RWPE1 (cell line): ENCODE measurements around the gene PLPP7.
"Not testable (repeated sequence)": the region's sequence is repeated elsewhere in the genome, so short reads cannot be mapped to it uniquely, and the experiment has no call there.

Experiments used
- CTCF ChIA-PET: fragments of 350-600 bp; sonication (Branson Sonifier 250); formaldehyde crosslinking; extraction: SDS; loops from one replicate; lab custom pipeline; 2021; lab: Yijun Ruan, JAX
- POLR2A ChIA-PET: fragments of 400-600 bp; formaldehyde crosslinking; extraction: SDS; loops from one replicate; lab custom pipeline; 2020; ENCODE audit warnings: antibody characterized with exemption; ENCODE audit not compliant: low non-redundant PET; lab: Yijun Ruan, JAX
- DNase-seq: peaks from one replicate; pipeline ENCODE4 v3.0.0; 2012; ENCODE audit warnings: low spot score
- H3K27ac ChIP-seq: fragments of 450-650 bp; 2 replicates; pipeline ENCODE4 v1.5.1; 2017
- CTCF ChIP-seq: fragments of 450-650 bp; conservative IDR thresholded peaks from 2 replicates; pipeline ENCODE4 v1.5.1; 2017; ENCODE audit warnings: low read depth, mild to moderate bottlenecking

Gene PLPP7

GRCh38 chr9:131289301-131290035 lies at the start of gene PLPP7:
Gene PLPP7 (plus strand): TSS chr9:131289723. CDS start chr9:131289998, 275 bp downstream.
- no peak for DNase-seq
- ChIA-PET CTCF (interaction anchor here (1.6 kb wide), 1 partner anchor 47 kb away, joined by 7 read pairs; no protein-coding TSS in a partner anchor), POLR2A (no interaction called here)
- no peak within 1 kb of the TSS for H3K27ac ChIP-seq
- TF ChIP-seq CTCF = no peak

GRCh38 chr9:131240047-131240921 lies 49.2 kb upstream of the PLPP7 start:
- DNase-seq = no peak
- TF ChIP-seq CTCF = no peak
- ChIA-PET CTCF (no interaction called here), POLR2A (no interaction called here)
- H3K27ac ChIP-seq = no peak overlapping the region

- POLR2A ChIA-PET = interaction anchor here (0.6 kb wide), 1 partner anchor 22 kb away, joined by 14 read pairs; no protein-coding TSS in a partner anchor
- DNase-seq, CTCF ChIA-PET, H3K27ac ChIP-seq: not testable (repeated sequence)
Observed at GRCh38 chr9:131244331-131244730, 45.2 kb upstream of the PLPP7 start.

GRCh38 chr9:131246618-131247017 lies 42.9 kb upstream of the PLPP7 start:
- ChIA-PET CTCF (interaction anchor here (0.6 to 1.1 kb wide), 3 partner anchors 10 to 48 kb away, joined by 3 to 4 read pairs (median 3); no protein-coding TSS in a partner anchor), POLR2A (no interaction called here)
- no peak for TF ChIP-seq CTCF
- DNase-seq = no peak
- no peak overlapping the region for H3K27ac ChIP-seq

GRCh38 chr9:131252120-131252519 lies 37.4 kb upstream of the PLPP7 start:
- DNase-seq = no peak
- ChIA-PET CTCF (interaction anchor here (0.5 to 0.6 kb wide), 2 partner anchors 32 to 602 kb away, joined by 3 to 4 read pairs; no protein-coding TSS in a partner anchor), POLR2A (no interaction called here)
- no peak overlapping the region for H3K27ac ChIP-seq
- TF ChIP-seq CTCF = no peak

GRCh38 chr9:131253891-131254491 lies 35.5 kb upstream of the PLPP7 start:
- no peak for TF ChIP-seq CTCF
- DNase-seq = no peak
- POLR2A ChIA-PET = no interaction called here
- no peak overlapping the region for H3K27ac ChIP-seq
- CTCF ChIA-PET = interaction anchor here (0.6 to 0.7 kb wide), 2 partner anchors 10 to 472 kb away, joined by 3 read pairs; no protein-coding TSS in a partner anchor
